DMS 273 treated with DMSO at 0.1 percent for 48 hours (cell line): Measurements from ENCODE around the gene MUC5AC.
"Not testable (repeated sequence)": the region's sequence is repeated elsewhere in the genome, so short reads cannot be mapped to it uniquely, and the experiment has no call there.

Source experiments
- DNase-seq: peaks from one replicate; lab custom pipeline; 2025; lab: John Stamatoyannopoulos, UW

Gene MUC5AC

GRCh38 chr11:1177771-1178090 lies 20.0 kb downstream of the MUC5AC start:
- DNase-seq, result no peak

GRCh38 chr11:1178201-1178885 lies 20.6 kb downstream of the MUC5AC start:
- DNase-seq, result no peak

GRCh38 chr11:1178906-1179305 lies 21.2 kb downstream of the MUC5AC start:
- no peak for DNase-seq

GRCh38 chr11:1179641-1180040 lies 21.9 kb downstream of the MUC5AC start:
- no peak for DNase-seq

GRCh38 chr11:1180171-1180570 lies 22.4 kb downstream of the MUC5AC start:
- no peak for DNase-seq

- no peak for DNase-seq
Observed at GRCh38 chr11:1180947-1181391, 23.2 kb downstream of the MUC5AC start.

- DNase-seq, result no peak
Observed at GRCh38 chr11:1181420-1181819, 23.7 kb downstream of the MUC5AC start.

- no peak for DNase-seq
Observed at GRCh38 chr11:1181853-1182535, 24.2 kb downstream of the MUC5AC start.

- DNase-seq, result not testable (repeated sequence)
Observed at GRCh38 chr11:1184139-1184538, 26.4 kb downstream of the MUC5AC start.

- DNase-seq, result not testable (repeated sequence)
Observed at GRCh38 chr11:1188451-1189130, 30.8 kb downstream of the MUC5AC start.

- DNase-seq, result not testable (repeated sequence)
Observed at GRCh38 chr11:1189816-1190215, 32.1 kb downstream of the MUC5AC start.

- DNase-seq, result not testable (repeated sequence)
Observed at GRCh38 chr11:1191786-1192470, 34.2 kb downstream of the MUC5AC start.

- DNase-seq, result no peak
Observed at GRCh38 chr11:1192741-1193325, 35.1 kb downstream of the MUC5AC start.

GRCh38 chr11:1193326-1194230 lies 35.8 kb downstream of the MUC5AC start:
- DNase-seq, result no peak

GRCh38 chr11:1194231-1194976 lies 36.7 kb downstream of the MUC5AC start:
- no peak for DNase-seq

GRCh38 chr11:1194977-1195681 lies 37.4 kb downstream of the MUC5AC start:
- no peak for DNase-seq

- no peak for DNase-seq
Observed at GRCh38 chr11:1195682-1196515, 38.1 kb downstream of the MUC5AC start.

GRCh38 chr11:1196516-1197391 lies 39.0 kb downstream of the MUC5AC start:
- DNase-seq, result no peak
